Panc1 (cell line): ENCODE measurements around the gene MTMR2. TPM values are rescaled to one million over a fixed set of nuclear protein-coding genes. Genes with fewer than 3 reads are reported as not detected.

Source experiments
- ATAC-seq: fragments of 200-7000 bp; cut with Tn5 transposase; 2 replicates; pipeline ENCODE4 v1.9.1; 2020; ENCODE audit warnings: mild to moderate bottlenecking, moderate library complexity
- BruUV-seq: library from RNA; stranded (reverse); fragments of 400-500 nt; replicated peaks from 2 replicates; lab custom pipeline; 2021; lab: Mats Ljungman, UMichigan
- CTCF ChIA-PET: fragments of 300-600 bp; sonication (Branson Sonifier 250); formaldehyde crosslinking; loops from one replicate; lab custom pipeline; 2022; ENCODE audit warnings: antibody characterized with exemption; lab: Charles Lee
- POLR2A ChIA-PET: fragments of 300-600 bp; sonication (Branson Sonifier 250); formaldehyde crosslinking; loops from one replicate; lab custom pipeline; 2022; ENCODE audit warnings: antibody characterized with exemption; lab: Charles Lee
- DNase-seq: peaks from one replicate; pipeline ENCODE4 v3.0.0-alpha.2; 2010; ENCODE audit warnings: low read depth, low spot score
- H3K27ac ChIP-seq: 2 replicates; pipeline ENCODE4 v1.5.1; 2011; ENCODE audit warnings: mild to moderate bottlenecking, low read length, inconsistent platforms
- H3K27me3 ChIP-seq: fragments of 200-500 bp; sonication (Bioruptor generic); 2 replicates; pipeline ENCODE4 v1.6.0; 2014; ENCODE audit warnings: low read length, inconsistent platforms; ENCODE audit not compliant: control insufficient read depth, insufficient read depth
- H3K36me3 ChIP-seq: fragments of 200-500 bp; sonication (Bioruptor generic); 2 replicates; pipeline ENCODE4 v1.5.1; 2014; ENCODE audit warnings: inconsistent platforms, mild to moderate bottlenecking, low read length, moderate library complexity; ENCODE audit not compliant: control insufficient read depth, insufficient read depth
- H3K4me1 ChIP-seq: 2 replicates; pipeline ENCODE4 v1.5.1; 2011; ENCODE audit warnings: inconsistent platforms, mild to moderate bottlenecking, low read length, moderate library complexity; ENCODE audit not compliant: control insufficient read depth, insufficient read depth
- H3K4me3 ChIP-seq, 2 experiments: 2 replicates each; pipeline ENCODE4 v1.5.1; 2011 to 2012; ENCODE audit warnings: low read depth in 2 of 2, low read length in 2 of 2, mild to moderate bottlenecking in 2 of 2, inconsistent platforms in 1 of 2, moderate library complexity in 1 of 2
- H3K9me3 ChIP-seq: fragments of 200-500 bp; sonication (Bioruptor generic); 2 replicates; pipeline ENCODE4 v1.5.1; 2014; ENCODE audit warnings: low read depth, mild to moderate bottlenecking, inconsistent platforms, low read length, moderate library complexity; ENCODE audit not compliant: control insufficient read depth, insufficient read depth
- POLR2AphosphoS5 ChIP-seq: IDR thresholded peaks from 2 replicates; pipeline ENCODE4 v1.6.1; 2012; ENCODE audit warnings: mild to moderate bottlenecking, low read depth, low read length, moderate library complexity
- REST ChIP-seq, 2 experiments: IDR thresholded peaks; 2 replicates each; pipeline ENCODE4 v1.6.1; 2011 to 2012; ENCODE audit warnings: low read depth in 2 of 2, control low read depth in 1 of 2, low read length in 1 of 2, mild to moderate bottlenecking in 1 of 2, moderate library complexity in 1 of 2; ENCODE audit not compliant: insufficient read depth in 1 of 2
- SIN3A ChIP-seq: IDR thresholded peaks from 2 replicates; pipeline ENCODE4 v1.6.1; 2012; ENCODE audit warnings: low read depth, mild to moderate bottlenecking, low read length, moderate library complexity, borderline replicate concordance; ENCODE audit not compliant: insufficient read depth
- TCF7L2 ChIP-seq: IDR thresholded peaks from 2 replicates; pipeline ENCODE4 v1.6.1; 2011; ENCODE audit warnings: mild to moderate bottlenecking, low read depth, low read length, inconsistent platforms
- in situ Hi-C: cut with HindIII; loops from 2 replicates; pipeline ENCODE4 v1.10.0; 2016; ENCODE audit warnings: low sequenced_read_pairs, low pct_unique_long_range_greater_than_20kb
- intact Hi-C: fragments of 100-400 bp; cut with micrococcal nuclease; formaldehyde crosslinking; loops from one replicate; pipeline ENCODE4 v1.10.0; 2022; ENCODE audit not compliant: unreplicated experiment
- total RNA-seq: library from RNA; stranded (reverse); gene quantifications from one replicate; pipeline ENCODE4 v1.2.1, GENCODE V29; 2021; ENCODE audit not compliant: unreplicated experiment
- TF ChIP-seq, protein P1 (sequence below): fragments of 450-650 bp; IDR thresholded peaks from 2 replicates; pipeline ENCODE4 v1.5.1; 2017; ENCODE audit warnings: mild to moderate bottlenecking

Gene MTMR2
- total RNA-seq, 1 experiment from 2014 or later, result 44.8 TPM

- TF ChIP-seq, protein P1, sequence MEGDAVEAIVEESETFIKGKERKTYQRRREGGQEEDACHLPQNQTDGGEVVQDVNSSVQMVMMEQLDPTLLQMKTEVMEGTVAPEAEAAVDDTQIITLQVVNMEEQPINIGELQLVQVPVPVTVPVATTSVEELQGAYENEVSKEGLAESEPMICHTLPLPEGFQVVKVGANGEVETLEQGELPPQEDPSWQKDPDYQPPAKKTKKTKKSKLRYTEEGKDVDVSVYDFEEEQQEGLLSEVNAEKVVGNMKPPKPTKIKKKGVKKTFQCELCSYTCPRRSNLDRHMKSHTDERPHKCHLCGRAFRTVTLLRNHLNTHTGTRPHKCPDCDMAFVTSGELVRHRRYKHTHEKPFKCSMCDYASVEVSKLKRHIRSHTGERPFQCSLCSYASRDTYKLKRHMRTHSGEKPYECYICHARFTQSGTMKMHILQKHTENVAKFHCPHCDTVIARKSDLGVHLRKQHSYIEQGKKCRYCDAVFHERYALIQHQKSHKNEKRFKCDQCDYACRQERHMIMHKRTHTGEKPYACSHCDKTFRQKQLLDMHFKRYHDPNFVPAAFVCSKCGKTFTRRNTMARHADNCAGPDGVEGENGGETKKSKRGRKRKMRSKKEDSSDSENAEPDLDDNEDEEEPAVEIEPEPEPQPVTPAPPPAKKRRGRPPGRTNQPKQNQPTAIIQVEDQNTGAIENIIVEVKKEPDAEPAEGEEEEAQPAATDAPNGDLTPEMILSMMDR, result no peak
- no peak for TF ChIP-seq POLR2AphosphoS5
- TF ChIP-seq SIN3A, result no peak
- no peak for TF ChIP-seq TCF7L2
- no peak for TF ChIP-seq REST (IDR thresholded peaks at IDR 0.05; ENCODE audit: insufficient read depth in 1 of 2, low read depth in 2 of 2, low read length in 1 of 2)
- Histone ChIP-seq H3K4me3 (no peak overlapping the region), H3K36me3 (no peaks in the 10 kb centered on the region), H3K4me1 (no peaks in the 10 kb centered on the region), H3K27me3 (no peaks in the 10 kb centered on the region), H3K9me3 (no peaks in the 10 kb centered on the region), H3K27ac (no peak overlapping the region)
- no peak for DNase-seq
- no peak for ATAC-seq
- ChIA-PET CTCF (no interaction called here), POLR2A (no interaction called here)
- in situ Hi-C loops, result no loop called here
- no TSS peak for BruUV-seq
- intact Hi-C loops, result no loop called here
Observed at GRCh38 chr11:95888852-95889251, 35.1 kb downstream of the MTMR2 start.

DNA sequence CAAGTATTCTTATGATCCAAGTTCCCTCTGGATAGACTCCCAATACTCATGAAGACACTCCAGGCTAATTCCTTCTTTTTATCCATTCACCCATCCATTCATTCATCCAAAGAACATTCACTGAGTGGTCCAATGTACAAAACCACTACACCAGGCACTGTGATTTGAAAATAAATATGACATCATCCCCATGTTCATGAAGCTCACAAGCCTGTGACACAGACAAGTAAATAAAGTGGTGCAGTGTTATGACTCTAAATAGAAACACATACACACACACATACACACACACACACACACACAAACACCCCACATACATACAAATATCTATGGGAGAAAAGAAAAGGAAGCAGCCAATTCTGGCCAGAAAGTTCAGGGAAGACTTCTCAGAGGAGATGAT is 35.5 kb downstream of the MTMR2 start:
- Histone ChIP-seq H3K27me3 (no peaks in the 10 kb centered on the region), H3K4me1 (no peaks in the 10 kb centered on the region), H3K4me3 (no peak overlapping the region), H3K27ac (no peak overlapping the region), H3K36me3 (no peaks in the 10 kb centered on the region), H3K9me3 (no peaks in the 10 kb centered on the region)
- no TSS peak for BruUV-seq
- intact Hi-C loops, result no loop called here
- TF ChIP-seq SIN3A, result no peak
- TF ChIP-seq TCF7L2, result no peak
- no peak for TF ChIP-seq POLR2AphosphoS5
- no peak for TF ChIP-seq REST (IDR thresholded peaks at IDR 0.05; ENCODE audit: insufficient read depth in 1 of 2, low read depth in 2 of 2, low read length in 1 of 2)
- TF ChIP-seq, protein P1, result no peak
- DNase-seq (no peak), ATAC-seq (no peak)
- in situ Hi-C loops, result no loop called here
- ChIA-PET POLR2A (no interaction called here), CTCF (no interaction called here)
